GM12872 (cell line): ENCODE measurements around the gene NFIA.

Experiments used
- CTCF ChIP-seq: IDR thresholded peaks from 3 replicates; pipeline ENCODE4 v1.5.1; 2011; ENCODE audit warnings: low read depth, mild to moderate bottlenecking, low read length, moderate library complexity; ENCODE audit not compliant: insufficient read depth

The NFIA gene

GRCh38 chr1:61253059-61253735, 170.8 kb downstream of the NFIA start:
- TF ChIP-seq CTCF, result no peak

GRCh38 chr1:61253912-61254633, 171.7 kb downstream of the NFIA start:
- no peak for TF ChIP-seq CTCF

GRCh38 chr1:61254634-61255357, 172.4 kb downstream of the NFIA start:
- no peak for TF ChIP-seq CTCF

GRCh38 chr1:61255358-61255703, 173.0 kb downstream of the NFIA start:
- TF ChIP-seq CTCF, result no peak

- no peak for TF ChIP-seq CTCF
Observed at GRCh38 chr1:61259379-61260148, 177.2 kb downstream of the NFIA start.

GRCh38 chr1:61260171-61260570, 177.8 kb downstream of the NFIA start:
- no peak for TF ChIP-seq CTCF

GRCh38 chr1:61261595-61261994, 179.2 kb downstream of the NFIA start:
- TF ChIP-seq CTCF, result no peak
